Smooth muscle cell (in vitro differentiated cells): Measurements from ENCODE around the gene CNEP1R1. TPM values are rescaled to one million over a fixed set of nuclear protein-coding genes. Genes with fewer than 3 reads are reported as not detected.

Source experiments
- DNase-seq: peaks from one replicate; lab custom pipeline; 2025; ENCODE audit not compliant: unreplicated experiment; lab: John Stamatoyannopoulos, UW
- H2AFZ ChIP-seq: fragments of 200-600 bp; sonication (generic); 2 replicates; pipeline ENCODE4 v1.6.0; 2016; ENCODE audit warnings: antibody characterized with exemption, low read depth, mild to moderate bottlenecking
- H3F3A ChIP-seq: fragments of 200-600 bp; sonication (generic); 2 replicates; pipeline ENCODE4 v1.6.0; 2017; ENCODE audit warnings: antibody characterized with exemption, low read depth
- H3K27ac ChIP-seq: fragments of 200-600 bp; sonication (generic); 2 replicates; pipeline ENCODE4 v1.5.1; 2016; ENCODE audit warnings: low read depth, mild to moderate bottlenecking
- H3K27me3 ChIP-seq: fragments of 200-600 bp; sonication (generic); 2 replicates; pipeline ENCODE4 v1.6.1; 2016; ENCODE audit warnings: low read depth, mild to moderate bottlenecking
- H3K36me3 ChIP-seq: fragments of 200-600 bp; sonication (generic); 2 replicates; pipeline ENCODE4 v1.5.1; 2016; ENCODE audit warnings: low read depth
- H3K4me1 ChIP-seq: fragments of 200-600 bp; sonication (generic); 2 replicates; pipeline ENCODE4 v1.5.1; 2016; ENCODE audit warnings: low read depth
- H3K4me2 ChIP-seq: fragments of 200-600 bp; sonication (generic); 2 replicates; pipeline ENCODE4 v1.6.0; 2016; ENCODE audit warnings: mild to moderate bottlenecking
- H3K4me3 ChIP-seq: fragments of 200-600 bp; sonication (generic); 2 replicates; pipeline ENCODE4 v1.5.1; 2016; ENCODE audit warnings: mild to moderate bottlenecking
- H3K79me2 ChIP-seq: fragments of 200-600 bp; sonication (generic); 2 replicates; pipeline ENCODE4 v1.6.0; 2016; ENCODE audit warnings: low read depth, mild to moderate bottlenecking
- H3K9ac ChIP-seq: fragments of 200-600 bp; sonication (generic); 2 replicates; pipeline ENCODE4 v1.6.0; 2016; ENCODE audit warnings: low read depth
- H3K9me3 ChIP-seq: fragments of 200-600 bp; sonication (generic); replicated peaks from 2 replicates; pipeline ENCODE4 v1.5.1; 2016; ENCODE audit warnings: low read depth
- H4K20me1 ChIP-seq: fragments of 200-600 bp; sonication (generic); 2 replicates; pipeline ENCODE4 v1.6.0; 2016; ENCODE audit warnings: low read depth
- CTCF ChIP-seq: fragments of 200-600 bp; sonication (generic); IDR thresholded peaks from 2 replicates; pipeline ENCODE4 v1.5.1; 2017; ENCODE audit warnings: borderline replicate concordance, mild to moderate bottlenecking, antibody characterized with exemption; ENCODE audit not compliant: insufficient read depth, poor library complexity, severe bottlenecking
- WGBS: methylation state at CpG from one replicate; pipeline ENCODE4 v1.1.7; 2016; ENCODE audit warnings: low lambda C conversion rate; 5-methylcytosine and 5-hydroxymethylcytosine counted together
- polyA plus RNA-seq: library from polyadenylated mRNA; unstranded; fragments of >200 nt; fragmentation: Nextera tagmentation; extraction: Ambion mirVana; gene quantifications from 2 replicates; pipeline ENCODE4 v1.2.1, GENCODE V29; 2016
- total RNA-seq: library from RNA; depleted of rRNA; stranded (reverse); fragments of >200 nt; gene quantifications from 2 replicates; pipeline ENCODE4 v1.2.3, GENCODE V29; 2014

Gene CNEP1R1
- total and polyA plus RNA-seq, 2 experiments from 2014 or later, result 21.3 to 31.7 TPM

GRCh38 chr16:49992825-49993224 lies 32.2 kb upstream of the CNEP1R1 start:
- no peak overlapping the region for H2AFZ ChIP-seq
- peaks cover 24% of the 10 kb centered on the region for H3K27me3 ChIP-seq
- TF ChIP-seq CTCF, result no peak
- H3K4me1 ChIP-seq, result no peaks in the 10 kb centered on the region
- no peaks in the 10 kb centered on the region for H3F3A ChIP-seq
- DNase-seq, result no peak
- H4K20me1 ChIP-seq, result no peaks in the 10 kb centered on the region
- H3K4me2 ChIP-seq, result no peak overlapping the region
- WGBS, result 93% methylated on average over 8 of the region's 8 CpGs
- no peaks in the 10 kb centered on the region for H3K9me3 ChIP-seq
- no peak overlapping the region for H3K27ac ChIP-seq
- no peaks in the 10 kb centered on the region for H3K79me2 ChIP-seq
- H3K36me3 ChIP-seq, result no peaks in the 10 kb centered on the region
- H3K9ac ChIP-seq, result no peak overlapping the region
- H3K4me3 ChIP-seq, result no peak overlapping the region

- Histone ChIP-seq H2AFZ (no peak overlapping the region), H3K4me1 (no peaks in the 10 kb centered on the region), H3K4me2 (no peak overlapping the region), H3K27ac (no peak overlapping the region), H3K9ac (no peak overlapping the region), H3K36me3 (no peaks in the 10 kb centered on the region), H4K20me1 (no peaks in the 10 kb centered on the region), H3K79me2 (no peaks in the 10 kb centered on the region), H3K9me3 (no peaks in the 10 kb centered on the region), H3F3A (no peaks in the 10 kb centered on the region), H3K27me3 (peaks cover 24% of the 10 kb centered on the region), H3K4me3 (no peak overlapping the region)
- no peak for DNase-seq
- WGBS, result 73% methylated on average over 1 of the region's 1 CpG
- no peak for TF ChIP-seq CTCF
Measured at GRCh38 chr16:49993579-49993978, 31.4 kb upstream of the CNEP1R1 start.

- Histone ChIP-seq H3F3A (no peaks in the 10 kb centered on the region), H3K27me3 (peaks cover 24% of the 10 kb centered on the region), H3K9me3 (no peaks in the 10 kb centered on the region), H3K4me2 (no peak overlapping the region), H3K79me2 (no peaks in the 10 kb centered on the region), H3K36me3 (no peaks in the 10 kb centered on the region), H2AFZ (no peak overlapping the region), H3K4me1 (no peaks in the 10 kb centered on the region), H4K20me1 (no peaks in the 10 kb centered on the region), H3K9ac (no peak overlapping the region), H3K4me3 (no peak overlapping the region), H3K27ac (no peak overlapping the region)
- no peak for TF ChIP-seq CTCF
- DNase-seq, result no peak
- WGBS, result 50% methylated on average over 1 of the region's 1 CpG
Measured at GRCh38 chr16:49994006-49994405, 31.0 kb upstream of the CNEP1R1 start.

GRCh38 chr16:49995720-49996119 lies 29.3 kb upstream of the CNEP1R1 start:
- Histone ChIP-seq H3K9me3 (no peaks in the 10 kb centered on the region), H3K27me3 (peaks cover 24% of the 10 kb centered on the region), H3K4me3 (no peak overlapping the region), H3K27ac (no peak overlapping the region), H3K79me2 (no peaks in the 10 kb centered on the region), H3K36me3 (no peaks in the 10 kb centered on the region), H3K4me2 (no peak overlapping the region), H3F3A (no peaks in the 10 kb centered on the region), H4K20me1 (no peaks in the 10 kb centered on the region), H3K4me1 (no peaks in the 10 kb centered on the region), H3K9ac (no peak overlapping the region), H2AFZ (no peak overlapping the region)
- 76% methylated on average over 1 of the region's 1 CpG for WGBS
- DNase-seq, result no peak
- TF ChIP-seq CTCF, result no peak
